OCI-LY1 (cell line): Measurements from ENCODE around the gene CDKAL1.

Experiments
- EZH2 ChIP-seq: fragments of 200-600 bp; sonication (generic), shearing (Covaris generic); IDR thresholded peaks from 2 replicates; pipeline ENCODE4 v1.8.0; 2017; ENCODE audit warnings: borderline replicate concordance, mixed run types, mild to moderate bottlenecking, antibody characterized with exemption, low read length, moderate library complexity, mixed read lengths
- TF ChIP-seq, protein P1 (sequence below): fragments of 200-600 bp; sonication (generic), shearing (Covaris generic); IDR thresholded peaks from 2 replicates; pipeline ENCODE4 v1.5.1; 2017; ENCODE audit warnings: mild to moderate bottlenecking, antibody characterized with exemption, low read length, moderate library complexity, mixed read lengths

- TF ChIP-seq EZH2, result no peak
- TF ChIP-seq, protein P1, sequence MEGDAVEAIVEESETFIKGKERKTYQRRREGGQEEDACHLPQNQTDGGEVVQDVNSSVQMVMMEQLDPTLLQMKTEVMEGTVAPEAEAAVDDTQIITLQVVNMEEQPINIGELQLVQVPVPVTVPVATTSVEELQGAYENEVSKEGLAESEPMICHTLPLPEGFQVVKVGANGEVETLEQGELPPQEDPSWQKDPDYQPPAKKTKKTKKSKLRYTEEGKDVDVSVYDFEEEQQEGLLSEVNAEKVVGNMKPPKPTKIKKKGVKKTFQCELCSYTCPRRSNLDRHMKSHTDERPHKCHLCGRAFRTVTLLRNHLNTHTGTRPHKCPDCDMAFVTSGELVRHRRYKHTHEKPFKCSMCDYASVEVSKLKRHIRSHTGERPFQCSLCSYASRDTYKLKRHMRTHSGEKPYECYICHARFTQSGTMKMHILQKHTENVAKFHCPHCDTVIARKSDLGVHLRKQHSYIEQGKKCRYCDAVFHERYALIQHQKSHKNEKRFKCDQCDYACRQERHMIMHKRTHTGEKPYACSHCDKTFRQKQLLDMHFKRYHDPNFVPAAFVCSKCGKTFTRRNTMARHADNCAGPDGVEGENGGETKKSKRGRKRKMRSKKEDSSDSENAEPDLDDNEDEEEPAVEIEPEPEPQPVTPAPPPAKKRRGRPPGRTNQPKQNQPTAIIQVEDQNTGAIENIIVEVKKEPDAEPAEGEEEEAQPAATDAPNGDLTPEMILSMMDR, result no peak
Measured at GRCh38 chr6:20620043-20620442, 85.8 kb downstream of the CDKAL1 start.
